22Rv1 (cell line): ENCODE results near the gene ZSCAN5A.

Experiments
- CTCF ChIP-seq: fragments of 450-650 bp; IDR thresholded peaks from 2 replicates; pipeline ENCODE4 v1.5.1; 2017; ENCODE audit warnings: mild to moderate bottlenecking
- ZFX ChIP-seq: fragments of 450-650 bp; IDR thresholded peaks from 2 replicates; pipeline ENCODE4 v1.6.1; 2017; ENCODE audit warnings: antibody characterized with exemption, borderline replicate concordance

GRCh38 chr19:56319991-56320390, 5.4 kb upstream of the ZSCAN5A start:
- TF ChIP-seq CTCF: no peak
- TF ChIP-seq ZFX: no peak
